Activated T-cell treated with anti-CD3 and anti-CD28 coated beads for 48 hours (primary cell): Measurements from ENCODE around the gene ERCC4.
"Not testable (repeated sequence)": the region's sequence is repeated elsewhere in the genome, so short reads cannot be mapped to it uniquely, and the experiment has no call there.

Experiments
- DNase-seq: peaks from one replicate; pipeline ENCODE4 v3.0.0-alpha.2; 2020; ENCODE audit warnings: low read depth

Gene ERCC4

DNA sequence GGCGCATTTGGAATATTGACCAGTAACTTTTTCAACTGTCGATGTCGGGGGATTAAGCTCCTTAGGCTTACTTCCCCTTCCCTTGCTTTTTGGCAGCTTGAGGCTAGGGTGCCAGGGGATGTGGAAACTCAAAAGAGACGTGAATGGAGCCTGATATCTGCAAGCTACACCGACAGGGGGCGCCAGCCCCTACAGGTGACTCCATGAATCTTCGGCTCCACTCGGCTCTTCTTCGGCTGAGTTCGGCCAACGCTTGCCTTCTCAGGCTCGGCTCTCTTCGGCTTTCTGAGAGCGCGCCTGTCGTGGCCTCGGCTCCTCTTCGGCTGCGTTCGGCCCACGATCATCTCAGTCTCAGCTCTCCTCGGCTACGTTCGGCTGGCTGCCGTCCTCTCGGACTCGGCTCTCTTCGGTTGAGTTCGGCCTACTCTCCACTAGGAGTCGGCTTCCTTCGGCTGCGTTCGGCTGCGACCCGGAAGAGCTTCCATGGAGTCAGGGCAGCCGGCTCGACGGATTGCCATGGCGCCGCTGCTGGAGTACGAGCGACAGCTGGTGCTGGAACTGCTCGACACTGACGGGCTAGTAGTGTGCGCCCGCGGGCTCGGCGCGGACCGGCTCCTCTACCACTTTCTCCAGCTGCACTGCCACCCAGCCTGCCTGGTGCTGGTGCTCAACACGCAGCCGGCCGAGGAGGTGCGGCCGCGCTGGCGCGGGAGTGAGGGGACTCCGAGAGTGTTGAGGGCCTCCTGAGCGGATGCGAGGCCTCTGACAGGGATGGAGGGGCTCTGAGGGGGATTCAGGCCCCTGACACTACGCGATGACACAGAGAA, at the start of gene ERCC4:
Gene ERCC4, plus strand, starts transcription at position 472 of the 827 bp plus-strand sequence. Its CDS starts 12 bp downstream, at position 484.
- peak; percentile 97 for DNase-seq

DNA sequence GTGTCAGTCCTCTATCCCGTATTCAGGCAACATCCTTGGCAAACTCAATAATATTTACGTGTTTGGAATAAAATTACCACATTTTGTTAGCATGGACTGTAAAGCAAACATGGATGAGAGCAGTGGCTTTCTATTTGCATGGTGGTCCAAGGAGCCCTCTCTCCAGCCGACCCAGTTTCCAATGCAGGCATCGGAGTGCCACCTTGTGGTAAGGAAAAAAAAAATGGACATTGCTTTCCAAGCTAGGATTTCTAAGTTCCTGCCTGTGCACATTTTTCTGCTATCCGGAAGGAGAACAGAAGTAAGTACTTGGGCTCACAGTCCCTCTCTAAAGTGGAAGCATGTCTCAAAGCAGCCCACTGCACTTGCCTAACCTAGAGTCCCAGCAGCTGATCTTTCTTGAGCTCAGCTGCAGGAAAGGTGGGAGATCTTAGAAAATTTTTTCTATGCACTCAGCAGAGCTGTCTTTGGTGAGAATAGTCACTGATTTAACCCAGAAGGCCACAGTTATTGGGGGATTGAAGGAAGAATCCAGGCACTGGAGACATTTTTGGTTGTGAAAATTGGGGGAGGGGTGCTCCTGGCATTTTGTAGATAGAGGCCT, 46.0 kb upstream of the ERCC4 start:
- no peak for DNase-seq

DNA sequence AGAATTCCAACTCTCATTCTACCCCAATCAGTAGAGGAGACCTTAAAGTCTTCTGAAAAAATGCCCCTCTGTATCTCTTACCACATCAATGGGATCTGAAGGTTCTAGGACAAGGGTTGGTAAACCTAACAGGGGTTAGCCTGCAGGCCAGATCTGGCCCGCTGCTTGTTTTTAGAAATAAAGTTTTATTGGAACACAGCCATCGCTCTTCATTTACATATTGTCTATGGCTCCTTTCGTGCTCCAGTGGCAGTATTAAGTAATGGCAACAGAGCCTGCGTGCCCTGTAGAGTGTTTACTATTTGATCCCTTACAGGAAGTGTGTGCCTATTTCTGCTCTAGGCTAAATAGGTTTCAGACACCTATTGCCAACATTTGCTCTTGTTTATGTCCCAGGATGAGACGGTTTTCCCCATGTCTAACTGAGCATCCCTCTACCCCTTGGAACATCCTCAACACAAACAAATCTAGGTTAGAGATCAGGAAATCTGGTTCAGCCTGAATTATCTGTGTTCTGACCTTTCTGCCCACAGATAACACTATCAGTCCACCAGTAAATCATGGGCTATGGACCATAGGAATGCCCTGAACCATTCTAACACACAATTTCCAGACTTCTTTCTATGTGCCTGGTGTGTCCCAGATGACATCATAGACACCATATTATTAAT, 44.2 kb upstream of the ERCC4 start:
- no peak for DNase-seq

DNA sequence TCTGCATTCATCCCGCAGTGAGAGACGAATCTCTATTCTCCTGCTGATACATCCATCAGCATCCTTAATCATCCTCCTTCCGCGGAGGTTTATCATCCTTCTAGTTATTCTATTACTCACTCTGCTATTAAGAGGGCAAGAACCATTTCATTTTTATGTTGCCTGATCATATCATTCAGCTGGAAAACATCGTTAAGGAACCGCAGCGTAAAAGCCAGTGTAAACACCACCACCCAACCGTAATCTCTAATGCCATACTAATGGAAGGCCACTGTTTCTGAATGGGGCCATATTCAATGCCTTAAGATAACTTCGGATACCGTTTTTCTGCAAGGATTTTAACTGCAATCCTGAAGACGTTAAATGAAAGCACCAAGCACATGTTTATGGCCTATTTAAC, 36.7 kb upstream of the ERCC4 start:
- DNase-seq: no peak

DNA sequence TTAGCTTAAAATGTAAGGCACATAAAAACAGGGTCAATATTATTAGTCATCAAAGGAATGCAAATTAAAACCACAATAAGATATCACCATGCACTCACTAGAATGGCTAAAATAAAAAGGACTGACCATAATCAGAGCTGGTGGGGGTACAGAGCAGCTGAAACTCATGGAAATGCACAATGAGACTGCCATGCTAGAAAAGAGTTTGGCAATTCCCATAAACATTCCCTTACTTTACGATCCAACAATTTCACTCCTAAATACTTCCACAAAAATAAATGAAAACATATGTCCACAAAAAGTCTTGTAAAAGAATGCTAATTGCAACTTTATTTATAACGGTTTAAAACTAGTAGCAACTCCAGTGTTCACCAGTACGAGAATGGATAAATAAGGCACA, 36.1 kb upstream of the ERCC4 start:
- DNase-seq: no peak

DNA sequence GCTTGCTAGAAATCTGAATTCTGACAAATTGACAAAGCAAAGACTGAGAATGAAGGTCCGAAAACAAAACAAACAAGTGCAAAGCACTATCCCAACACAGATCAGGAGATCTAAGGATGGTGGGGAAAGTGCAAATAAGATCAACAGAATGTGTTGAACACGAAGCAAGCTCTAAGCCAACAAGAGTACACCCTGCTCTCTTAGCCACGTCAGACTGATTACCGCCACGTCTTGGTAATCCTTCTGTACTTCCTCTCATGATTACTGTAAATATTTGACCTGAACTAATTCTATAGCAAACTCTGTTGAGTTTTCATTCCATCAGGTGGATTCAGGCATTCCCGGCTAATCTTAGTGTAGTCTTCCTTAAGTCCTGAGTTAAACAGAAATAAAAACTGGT, 34.3 kb upstream of the ERCC4 start:
- DNase-seq: no peak

DNA sequence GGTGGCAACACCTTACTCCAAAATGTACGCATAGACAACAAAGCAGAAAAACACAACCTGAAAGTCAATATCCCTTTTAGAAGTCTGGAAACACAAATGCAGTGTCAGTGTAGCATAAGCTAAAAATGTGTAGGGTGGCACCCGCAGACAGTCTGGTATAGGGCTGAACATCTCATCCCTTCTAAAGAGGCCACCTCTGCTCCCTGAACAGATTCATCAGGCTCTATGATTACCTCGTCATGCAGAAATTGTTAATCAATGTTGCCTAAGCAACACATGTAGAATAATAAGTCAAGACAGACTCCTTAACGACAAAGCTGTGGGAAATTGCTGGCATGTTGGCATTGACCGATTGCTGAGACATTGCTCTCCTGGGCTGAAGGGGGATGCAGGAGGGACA, 33.3 kb upstream of the ERCC4 start:
- DNase-seq: no peak

DNA sequence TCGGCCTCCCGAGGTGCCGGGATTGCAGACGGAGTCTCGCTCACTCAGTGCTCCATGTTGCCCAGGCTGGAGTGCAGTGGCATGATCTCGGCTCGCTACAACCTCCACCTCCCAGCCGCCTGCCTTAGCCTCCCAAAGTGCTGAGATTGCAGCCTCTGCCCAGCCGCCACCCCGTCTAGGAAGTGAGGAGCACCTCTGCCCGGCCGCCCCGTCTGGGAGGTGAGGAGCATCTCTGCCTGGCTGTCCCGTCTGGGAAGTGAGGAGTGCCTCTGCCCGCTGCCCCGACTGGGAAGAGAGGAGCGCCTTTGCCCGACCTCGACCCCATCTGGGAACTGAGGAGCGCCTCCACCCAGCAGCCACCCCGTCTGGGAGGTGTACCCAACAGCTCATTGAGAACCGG, 30.6 kb upstream of the ERCC4 start:
- DNase-seq: not testable (repeated sequence)

DNA sequence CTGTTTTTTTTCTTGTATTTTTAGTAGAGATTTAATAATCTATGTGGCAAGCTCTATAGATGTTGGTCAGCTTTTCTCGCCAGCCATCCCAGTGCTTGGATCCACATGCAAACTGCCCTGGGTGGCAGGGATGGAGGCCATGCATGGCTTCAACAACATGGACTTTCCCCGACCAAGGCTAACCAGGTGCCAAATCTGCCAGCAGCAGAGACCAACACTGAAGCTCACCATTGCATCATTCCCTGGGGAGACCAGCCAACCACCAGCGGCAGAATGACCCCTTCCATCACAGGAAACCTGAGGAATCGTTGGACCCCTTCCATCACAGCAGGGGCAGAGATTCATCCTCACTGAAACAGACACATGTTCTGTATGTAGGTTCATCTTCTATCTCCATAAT, 27.7 kb upstream of the ERCC4 start:
- DNase-seq: no peak

DNA sequence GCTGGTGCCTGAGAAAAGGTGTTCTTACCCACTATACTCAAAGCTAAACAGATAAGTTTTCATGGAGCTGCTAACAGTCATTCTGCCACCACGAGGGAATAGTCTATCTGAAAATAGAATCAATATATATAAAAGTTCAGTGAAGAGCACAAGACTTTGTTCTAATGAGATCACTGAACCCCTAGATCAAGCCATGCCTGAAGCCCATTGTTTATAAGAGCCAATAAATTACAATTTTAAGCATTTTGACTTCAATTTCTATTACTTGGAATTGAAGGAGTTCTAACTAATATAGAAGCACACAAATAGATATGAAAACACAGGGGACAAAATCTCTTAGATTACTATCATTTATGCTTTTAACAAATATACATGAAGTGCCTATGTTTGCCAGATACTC, 24.4 kb upstream of the ERCC4 start:
- no peak for DNase-seq

DNA sequence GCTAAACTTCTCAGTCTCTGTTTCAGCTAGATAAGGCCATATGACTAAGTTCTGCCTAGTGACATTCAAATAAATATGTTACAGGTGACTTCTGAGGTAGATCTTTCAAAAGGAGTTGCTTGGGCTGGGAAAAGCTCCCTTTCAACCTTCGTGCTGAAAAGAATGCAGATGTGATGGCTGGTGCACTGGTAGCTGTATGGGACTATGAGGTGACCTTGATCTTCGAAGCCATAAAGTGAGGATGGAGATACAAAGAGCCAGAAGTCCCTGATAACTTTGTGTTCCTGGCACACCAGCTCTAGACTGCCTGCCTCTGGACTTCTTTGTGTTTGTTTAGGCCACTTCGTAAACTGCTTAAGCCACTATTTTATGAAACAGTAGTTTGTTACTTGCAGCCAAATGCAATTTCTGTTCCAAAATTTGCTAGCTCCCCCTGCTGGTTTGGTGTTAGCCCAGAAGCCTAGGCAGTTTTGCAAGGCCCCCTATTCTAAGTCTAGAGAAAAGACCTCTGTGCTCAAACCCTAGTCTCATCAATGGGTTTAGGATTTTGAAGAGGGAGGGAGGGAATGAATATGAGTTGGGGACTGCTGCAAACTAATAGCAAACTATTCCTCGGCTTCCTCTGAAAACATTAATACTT, 23.3 kb upstream of the ERCC4 start:
- no peak for DNase-seq

DNA sequence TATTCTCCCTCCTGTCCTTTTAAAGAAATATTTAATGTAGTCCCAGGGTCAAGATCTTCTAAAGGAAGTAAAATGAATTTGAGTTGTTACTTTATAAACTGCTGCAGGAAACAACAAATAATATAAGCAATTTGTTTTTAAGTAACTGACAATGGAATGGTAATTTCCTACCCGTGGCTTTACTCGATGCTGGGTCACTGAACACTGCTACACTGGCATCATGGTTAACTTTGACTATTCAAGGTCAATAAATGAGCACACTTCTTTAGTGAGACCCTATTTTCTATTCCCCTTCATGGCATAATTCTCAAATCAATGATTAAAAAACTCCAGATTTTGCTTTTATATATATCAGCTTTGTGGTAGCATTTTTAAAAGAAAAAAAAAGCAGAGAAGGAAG, 22.1 kb upstream of the ERCC4 start:
- DNase-seq: no peak

DNA sequence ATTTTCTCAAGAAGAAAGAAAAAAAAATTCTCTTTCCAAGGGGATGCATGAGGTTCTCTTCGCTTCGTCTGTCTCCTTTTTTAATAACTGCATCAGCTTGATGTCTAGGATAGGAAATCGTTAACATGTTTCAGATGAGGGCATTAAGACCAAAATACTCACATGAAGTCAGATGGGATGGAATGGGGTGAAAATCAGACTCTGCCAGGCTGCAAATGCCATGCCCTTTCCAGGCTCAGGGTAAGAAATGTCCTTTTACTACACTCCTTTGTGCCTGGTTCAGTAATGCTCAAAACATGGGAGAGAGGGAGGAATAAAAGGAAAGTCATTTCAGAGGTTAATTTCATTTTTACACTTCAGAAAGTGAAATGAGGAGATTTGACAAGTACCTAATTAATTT, 21.7 kb upstream of the ERCC4 start:
- no peak for DNase-seq

DNA sequence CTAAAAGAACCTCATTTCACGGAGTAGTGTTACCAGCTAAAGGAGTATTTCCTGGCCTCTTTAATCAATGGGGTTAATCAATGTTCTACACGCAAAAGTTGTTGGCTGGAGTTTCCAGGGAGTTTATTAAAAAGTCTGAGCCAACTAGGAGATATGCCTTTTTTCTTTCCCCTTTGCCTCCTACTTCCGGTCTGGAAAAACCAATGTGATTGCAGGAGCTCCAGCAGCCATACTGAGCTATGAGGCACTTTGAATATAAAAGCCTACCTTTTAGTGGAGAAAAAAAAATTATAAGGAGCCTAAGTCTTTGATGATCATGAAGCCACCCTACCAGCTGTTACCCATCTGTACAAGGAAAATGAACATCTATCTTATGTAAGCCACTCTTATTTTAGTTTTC, 17.9 kb upstream of the ERCC4 start:
- DNase-seq: no peak

DNA sequence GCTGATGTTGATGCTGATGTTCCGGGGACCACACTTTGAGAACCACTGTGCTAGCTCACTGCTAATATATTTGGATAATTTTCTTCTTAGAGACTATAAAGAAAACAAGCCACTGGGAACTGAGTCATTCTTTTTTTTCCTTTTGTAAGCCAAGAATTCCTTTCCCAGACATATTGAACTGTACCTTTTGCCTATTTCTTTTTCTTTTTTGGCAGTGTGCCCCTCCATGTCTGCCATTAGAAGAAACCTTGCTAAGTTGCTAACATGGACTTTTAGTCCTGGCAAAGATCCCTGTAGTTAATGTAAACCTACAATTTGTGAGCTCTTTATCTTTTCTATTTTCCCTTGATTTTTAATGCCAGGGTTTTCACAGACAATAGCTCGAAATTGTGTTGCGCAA, 17.3 kb upstream of the ERCC4 start:
- no peak for DNase-seq

DNA sequence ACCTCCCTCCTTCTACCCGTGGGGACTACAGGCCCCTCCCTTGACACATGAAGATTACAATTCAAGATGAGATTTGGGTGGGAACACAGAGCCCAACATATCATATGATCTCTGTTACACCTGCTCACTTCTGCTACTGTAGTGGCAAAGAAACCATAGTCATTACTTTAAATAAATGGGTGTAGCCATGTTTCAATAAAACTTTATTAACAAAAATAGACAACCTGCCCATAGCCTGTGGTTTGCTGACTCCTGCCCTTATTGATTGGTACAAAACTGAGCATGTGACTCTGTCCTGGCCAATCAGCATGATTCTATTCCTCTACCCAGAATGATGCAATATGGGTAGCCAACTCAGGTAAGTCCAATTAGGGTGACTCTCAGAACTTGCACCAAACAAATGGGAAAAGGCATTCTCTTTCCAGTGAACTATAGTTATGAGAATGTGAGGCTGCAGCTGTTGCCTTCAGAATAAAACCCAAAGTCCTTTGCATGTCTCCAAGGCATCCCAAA, 15.7 kb upstream of the ERCC4 start:
- DNase-seq: no peak

DNA sequence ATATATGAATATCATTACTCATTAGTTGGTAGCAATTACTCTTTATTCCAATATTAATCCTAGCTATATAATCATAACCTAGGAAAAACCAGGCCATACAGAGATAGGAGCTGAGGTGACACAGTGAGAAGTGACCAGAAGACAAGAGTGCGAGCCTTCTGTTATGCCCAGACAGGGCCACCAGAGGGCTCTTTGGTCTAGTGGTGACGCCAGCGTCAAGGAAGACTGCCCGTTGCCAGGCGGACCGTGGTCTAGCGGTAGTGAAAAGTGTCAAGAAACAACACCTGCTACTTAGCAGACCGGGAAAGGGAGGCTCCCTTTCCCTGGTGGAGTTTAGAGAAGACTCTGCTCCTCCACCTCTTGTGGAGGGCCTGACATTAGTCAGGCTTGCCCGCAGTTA, 15.1 kb upstream of the ERCC4 start:
- not testable (repeated sequence) for DNase-seq

DNA sequence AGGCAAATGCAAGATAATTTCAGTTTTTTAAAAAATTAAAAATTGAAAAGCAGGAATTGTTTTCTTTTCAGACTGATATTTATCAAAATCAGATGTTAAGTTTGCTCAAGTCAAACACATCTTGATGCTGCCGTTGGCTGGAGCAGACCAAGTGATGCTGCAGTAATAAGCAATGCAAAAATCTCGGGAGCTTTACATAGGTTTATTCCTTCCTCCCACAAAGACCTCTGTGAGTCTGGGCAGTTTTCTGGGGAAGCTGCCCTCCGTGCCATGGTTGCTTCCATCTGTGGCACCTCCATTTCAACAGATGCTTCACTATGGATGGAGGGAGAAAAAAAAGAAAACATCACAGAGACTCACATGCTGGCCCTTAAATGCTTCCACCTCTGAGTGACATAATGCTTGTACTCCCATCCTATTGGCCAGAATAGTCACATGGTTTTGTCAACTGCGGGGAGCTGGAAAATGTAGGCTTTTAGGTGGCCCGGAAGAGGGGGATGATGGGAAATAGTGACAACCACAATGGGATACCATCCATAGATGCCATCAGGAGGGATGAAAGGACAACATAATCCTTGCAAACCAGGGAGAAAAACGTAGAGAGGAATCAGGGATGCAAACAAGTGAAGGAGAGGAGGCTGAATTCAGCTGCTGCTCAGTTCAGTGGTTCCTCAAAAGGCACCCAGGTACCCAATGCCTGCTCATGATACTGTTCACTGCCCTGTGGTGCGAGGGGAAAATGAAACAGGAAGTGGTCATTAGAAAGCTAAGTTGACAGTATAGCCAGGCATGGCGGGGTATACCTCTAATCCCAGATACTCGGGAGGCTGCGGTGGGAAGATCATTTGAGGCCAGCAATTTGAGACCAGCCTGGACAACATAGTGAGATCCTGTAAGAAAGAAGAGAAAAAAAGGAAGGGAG, 13.5 kb upstream of the ERCC4 start:
- DNase-seq: no peak

DNA sequence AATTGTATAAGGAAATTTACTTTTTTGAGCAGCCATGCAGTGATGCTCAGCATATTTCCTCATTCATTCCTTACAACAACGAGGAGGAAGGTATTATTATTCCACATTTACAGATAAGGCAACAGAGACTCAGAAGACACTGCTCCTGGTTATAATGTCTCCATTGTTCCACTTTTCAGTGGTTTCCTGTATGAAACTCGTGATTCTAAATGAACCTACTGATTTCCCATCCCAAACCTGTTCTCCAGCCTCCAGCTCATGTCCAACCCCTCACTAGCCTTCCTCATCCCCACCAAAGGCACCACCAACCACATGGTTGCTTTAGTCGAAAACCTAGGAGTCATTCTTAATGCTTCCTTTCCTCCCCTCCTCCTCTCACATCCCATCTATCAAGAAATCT, 12.5 kb upstream of the ERCC4 start:
- DNase-seq: no peak

DNA sequence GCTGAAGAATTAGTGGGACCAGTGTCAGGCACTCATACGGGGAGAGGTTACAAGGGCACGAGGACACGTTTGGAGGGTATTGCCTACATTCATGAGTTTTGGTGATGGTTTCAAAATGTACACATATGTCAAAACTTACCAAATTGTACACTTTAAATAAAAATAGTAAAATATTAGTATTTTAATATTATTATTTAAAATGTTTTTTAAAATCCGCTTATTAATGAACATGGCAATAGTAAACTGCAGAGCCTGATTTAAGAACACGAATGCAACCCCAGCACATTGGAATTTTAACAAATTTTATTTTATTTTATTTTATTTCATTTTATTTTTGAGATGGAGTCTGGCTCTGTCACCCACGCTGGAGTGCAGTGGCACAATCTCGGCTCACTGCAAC, 10.9 kb upstream of the ERCC4 start:
- no peak for DNase-seq

DNA sequence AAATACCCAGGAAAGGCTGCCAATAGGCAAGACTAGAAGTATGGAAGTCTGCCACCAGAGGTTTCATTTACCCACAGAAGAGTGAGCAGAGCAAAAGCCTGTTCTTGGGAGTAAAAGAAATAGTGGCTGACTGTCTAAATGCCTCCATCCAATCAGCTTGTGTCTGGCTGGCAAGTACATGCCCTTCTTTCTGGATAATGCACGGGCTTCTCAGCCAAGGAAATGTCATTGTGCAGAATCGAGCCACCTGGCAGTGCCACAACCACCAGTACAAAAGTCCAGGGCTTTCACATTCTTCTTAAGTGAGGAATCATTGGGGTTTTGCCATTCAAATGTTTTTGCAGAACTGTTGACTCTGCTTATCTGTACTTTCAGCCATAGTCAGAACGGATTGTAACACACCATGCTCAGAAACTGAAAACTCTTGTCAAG, 10.1 kb upstream of the ERCC4 start:
- DNase-seq: no peak
